ENCODE results near the gene HIVEP2. TPM values are rescaled to one million over a fixed set of nuclear protein-coding genes. Genes with fewer than 3 reads are reported as not detected.
A peak's percentile ranks its signal among the peaks of the same experiment; 100 is the strongest.

HIVEP2 gene
- total and polyA plus RNA-seq, 2 donors (not counting 1 experiment from before 2014, with no cell fraction given): 5.0 to 14.4 TPM

- no peak overlapping the region for H3K27ac ChIP-seq (ENCODE audit: insufficient read depth, low read length)
- TF ChIP-seq CTCF (conservative IDR thresholded peaks at IDR 0.05 in 1 of 2, IDR thresholded peaks at IDR 0.05 in 1 of 2; ENCODE audit: low read depth in 1 of 2, low read length in 2 of 2) (no peak), EZH2 (IDR thresholded peaks at IDR 0.05; ENCODE audit: low read length, missing control alignments) (no peak)
- H3K9me3 ChIP-seq (ENCODE audit: control insufficient read depth, insufficient read depth, low read depth, low read length): no peaks in the 10 kb centered on the region
- H3K36me3 ChIP-seq (ENCODE audit: control insufficient read depth, insufficient read depth, low read length): no peaks in the 10 kb centered on the region
- H3K4me1 ChIP-seq (ENCODE audit: control insufficient read depth, extremely low read depth, insufficient read depth, low read length): no peaks in the 10 kb centered on the region
- DNase-seq (ENCODE audit: low read depth in 2 of 2): peak in 1 of 2 donors; percentile 19
- H3K4me2 ChIP-seq (ENCODE audit: extremely low read depth, insufficient read depth, low read length): no peak overlapping the region
- H3K9ac ChIP-seq (ENCODE audit: insufficient read depth, low read length): no peak overlapping the region
- H3K27me3 ChIP-seq (ENCODE audit: control insufficient read depth, insufficient read depth, low read length): no peaks in the 10 kb centered on the region
- no peak overlapping the region for H2AFZ ChIP-seq (ENCODE audit: low read length)
- no peaks in the 10 kb centered on the region for H4K20me1 ChIP-seq (ENCODE audit: control insufficient read depth, extremely low read depth, insufficient read depth, low read length)
- H3K79me2 ChIP-seq (ENCODE audit: control insufficient read depth, insufficient read depth, low read length): peaks cover 4% of the 10 kb centered on the region
- H3K4me3 ChIP-seq (replicated peaks in 1 of 4; ENCODE audit: control extremely low read depth in 1 of 4, insufficient read depth in 1 of 4, low read depth in 3 of 4, low read length in 4 of 4): no peak overlapping the region
These were observed 26.5 kb downstream of the HIVEP2 start for GRCh38 chr6:142918339-142919042.

- Histone ChIP-seq H3K4me3 (replicated peaks in 1 of 4; ENCODE audit: control extremely low read depth in 1 of 4, insufficient read depth in 1 of 4, low read depth in 3 of 4, low read length in 4 of 4) (no peak overlapping the region), H3K9ac (ENCODE audit: insufficient read depth, low read length) (no peak overlapping the region), H3K4me1 (ENCODE audit: control insufficient read depth, extremely low read depth, insufficient read depth, low read length) (no peaks in the 10 kb centered on the region), H3K4me2 (ENCODE audit: extremely low read depth, insufficient read depth, low read length) (no peak overlapping the region), H2AFZ (ENCODE audit: low read length) (no peak overlapping the region), H3K36me3 (ENCODE audit: control insufficient read depth, insufficient read depth, low read length) (no peaks in the 10 kb centered on the region), H3K27me3 (ENCODE audit: control insufficient read depth, insufficient read depth, low read length) (no peaks in the 10 kb centered on the region), H3K9me3 (ENCODE audit: control insufficient read depth, insufficient read depth, low read depth, low read length) (no peaks in the 10 kb centered on the region), H4K20me1 (ENCODE audit: control insufficient read depth, extremely low read depth, insufficient read depth, low read length) (no peaks in the 10 kb centered on the region), H3K79me2 (ENCODE audit: control insufficient read depth, insufficient read depth, low read length) (peaks cover 4% of the 10 kb centered on the region), H3K27ac (ENCODE audit: insufficient read depth, low read length) (no peak overlapping the region)
- no peak for DNase-seq (ENCODE audit: low read depth in 2 of 2)
- TF ChIP-seq CTCF (conservative IDR thresholded peaks at IDR 0.05 in 1 of 2, IDR thresholded peaks at IDR 0.05 in 1 of 2; ENCODE audit: low read depth in 1 of 2, low read length in 2 of 2) (no peak), EZH2 (IDR thresholded peaks at IDR 0.05; ENCODE audit: low read length, missing control alignments) (no peak)
These were observed 28.1 kb downstream of the HIVEP2 start for GRCh38 chr6:142916881-142917280.

GRCh38 chr6:142914937-142915697, 29.9 kb downstream of the HIVEP2 start:
- H3K9me3 ChIP-seq (ENCODE audit: control insufficient read depth, insufficient read depth, low read depth, low read length): no peaks in the 10 kb centered on the region
- TF ChIP-seq EZH2 (IDR thresholded peaks at IDR 0.05; ENCODE audit: low read length, missing control alignments): no peak
- no peak for TF ChIP-seq CTCF (conservative IDR thresholded peaks at IDR 0.05 in 1 of 2, IDR thresholded peaks at IDR 0.05 in 1 of 2; ENCODE audit: low read depth in 1 of 2, low read length in 2 of 2)
- H3K9ac ChIP-seq (ENCODE audit: insufficient read depth, low read length): no peak overlapping the region
- H3K4me3 ChIP-seq (replicated peaks in 1 of 4; ENCODE audit: control extremely low read depth in 1 of 4, insufficient read depth in 1 of 4, low read depth in 3 of 4, low read length in 4 of 4): no peak overlapping the region
- DNase-seq (ENCODE audit: low read depth in 2 of 2): no peak
- no peak overlapping the region for H3K27ac ChIP-seq (ENCODE audit: insufficient read depth, low read length)
- no peak overlapping the region for H3K4me2 ChIP-seq (ENCODE audit: extremely low read depth, insufficient read depth, low read length)
- H3K27me3 ChIP-seq (ENCODE audit: control insufficient read depth, insufficient read depth, low read length): no peaks in the 10 kb centered on the region
- no peaks in the 10 kb centered on the region for H3K36me3 ChIP-seq (ENCODE audit: control insufficient read depth, insufficient read depth, low read length)
- H2AFZ ChIP-seq (ENCODE audit: low read length): no peak overlapping the region
- no peaks in the 10 kb centered on the region for H3K4me1 ChIP-seq (ENCODE audit: control insufficient read depth, extremely low read depth, insufficient read depth, low read length)
- peaks cover 6% of the 10 kb centered on the region for H3K79me2 ChIP-seq (ENCODE audit: control insufficient read depth, insufficient read depth, low read length)
- no peaks in the 10 kb centered on the region for H4K20me1 ChIP-seq (ENCODE audit: control insufficient read depth, extremely low read depth, insufficient read depth, low read length)

All from fibroblast of lung (primary cell).